Inferior parietal cortex (tissue), 1 donor: ENCODE measurements around the gene RRM2.
"Not testable (repeated sequence)": the region's sequence is repeated elsewhere in the genome, so short reads cannot be mapped to it uniquely, and the experiment has no call there.

Experiments
- DNase-seq: peaks from one replicate; pipeline ENCODE4 v3.0.0-alpha.2; 2016; ENCODE audit errors: extremely low spot score

Gene RRM2

GRCh38 chr2:10091182-10091888 is 31.2 kb upstream of the RRM2 start:
- no peak for DNase-seq

GRCh38 chr2:10091889-10092244 is 30.7 kb upstream of the RRM2 start:
- DNase-seq: not testable (repeated sequence)

DNA sequence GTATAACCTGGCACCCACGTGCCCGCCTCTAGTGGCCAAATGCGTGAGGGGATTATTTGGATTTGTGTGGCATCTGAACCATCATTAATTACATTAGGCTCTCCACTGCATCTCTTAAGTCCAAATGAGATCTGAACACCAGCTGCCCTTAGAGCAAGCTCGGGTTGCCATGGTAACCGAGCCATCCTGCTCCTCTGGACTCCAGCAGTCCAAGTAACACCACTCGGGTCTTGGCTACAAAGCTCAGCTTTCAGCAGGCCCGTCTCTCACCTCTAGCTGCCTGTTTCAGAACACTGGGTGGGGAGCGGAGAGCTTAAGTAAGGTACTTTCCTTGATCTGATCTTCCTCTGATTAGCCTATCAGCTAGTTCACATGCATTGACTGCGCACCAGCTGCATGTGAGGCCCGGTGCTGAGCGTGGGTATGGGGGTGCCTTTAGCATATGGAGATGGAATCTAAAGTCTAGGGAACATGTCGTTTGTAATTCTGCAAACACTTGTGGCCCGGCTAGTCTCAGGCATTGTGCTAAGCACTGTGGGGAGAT is 28.2 kb upstream of the RRM2 start:
- no peak for DNase-seq

DNA sequence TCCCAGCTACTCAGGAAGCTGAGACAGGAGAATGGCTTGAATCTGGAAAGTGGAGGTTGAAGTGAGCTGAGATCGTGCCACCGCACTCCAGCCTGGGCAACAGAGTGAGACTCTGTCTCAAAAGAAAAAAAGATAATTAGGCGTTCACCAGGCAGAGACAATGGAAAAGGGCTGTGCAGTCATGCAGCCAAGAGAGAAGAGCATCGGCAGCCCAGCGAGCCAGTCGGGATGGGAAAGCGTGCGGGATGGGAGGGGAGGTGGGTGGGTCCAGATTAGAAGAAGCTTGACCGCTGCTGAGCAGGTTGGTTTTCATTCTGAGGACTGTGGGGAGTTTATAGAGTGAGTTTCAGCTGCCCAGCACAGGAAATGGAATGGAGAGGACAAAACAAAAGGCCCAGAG is 27.4 kb upstream of the RRM2 start:
- DNase-seq: no peak

DNA sequence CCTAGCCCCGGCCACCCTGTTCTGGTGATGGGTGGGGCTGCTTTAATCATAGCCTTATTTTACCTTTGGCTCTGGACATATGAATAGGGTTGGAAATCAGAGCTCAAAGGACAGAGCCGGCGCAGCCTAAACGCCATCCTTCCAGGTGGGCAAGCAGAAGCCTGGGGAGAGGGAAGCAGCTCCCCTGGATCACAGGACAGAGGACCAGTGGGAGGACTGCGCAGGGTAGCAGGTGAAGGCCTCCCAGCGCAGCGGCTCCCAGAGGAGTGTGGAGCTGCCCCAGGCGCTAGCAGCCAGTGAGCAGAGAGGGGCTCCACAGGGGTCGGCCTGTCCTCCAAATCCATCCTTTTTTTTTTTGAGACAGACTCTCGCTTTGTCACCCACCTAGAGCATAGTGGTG is 25.9 kb upstream of the RRM2 start:
- DNase-seq: no peak

DNA sequence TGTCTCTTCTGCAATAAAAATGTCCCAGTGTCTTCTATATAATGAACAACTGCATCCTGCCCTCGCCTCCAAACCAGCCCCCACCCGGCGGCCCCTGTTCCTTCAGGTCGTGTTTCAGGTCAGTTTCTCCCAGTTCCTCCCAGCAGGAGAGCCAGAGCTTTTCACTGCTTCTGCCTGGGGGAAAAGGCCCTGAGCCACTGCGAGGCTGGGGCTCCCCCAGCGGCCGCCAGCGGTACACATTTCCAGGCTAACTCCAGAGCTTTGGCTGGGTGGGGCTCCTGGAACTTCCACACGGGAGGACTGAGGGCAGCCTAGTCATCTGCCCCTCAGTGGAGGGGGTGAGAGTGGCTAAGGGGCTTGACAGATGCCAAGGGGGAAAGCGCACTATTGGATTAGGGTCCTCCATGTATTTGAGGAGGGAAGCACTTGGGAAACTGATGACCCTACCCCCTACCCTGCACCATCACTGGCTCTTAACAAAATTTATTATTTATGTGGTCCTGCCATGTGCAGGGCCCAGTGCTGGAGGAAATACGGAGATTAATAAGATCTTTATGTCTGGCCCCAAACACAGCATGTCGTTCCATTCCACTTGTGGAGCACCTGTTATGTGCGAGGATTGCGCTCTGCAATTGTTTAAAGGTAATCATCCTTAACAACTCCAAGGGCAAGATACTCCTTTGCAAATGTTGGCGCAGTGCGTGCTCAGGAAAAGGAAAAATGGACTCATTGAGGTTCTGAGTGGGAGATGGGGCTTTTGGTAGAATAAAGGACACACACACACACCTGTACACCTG is 25.0 kb upstream of the RRM2 start:
- DNase-seq: peak; percentile 53

- DNase-seq: no peak
These were observed 21.0 kb upstream of the RRM2 start for GRCh38 chr2:10101491-10101890.

- no peak for DNase-seq
These were observed 19.4 kb upstream of the RRM2 start for GRCh38 chr2:10103179-10103578.

DNA sequence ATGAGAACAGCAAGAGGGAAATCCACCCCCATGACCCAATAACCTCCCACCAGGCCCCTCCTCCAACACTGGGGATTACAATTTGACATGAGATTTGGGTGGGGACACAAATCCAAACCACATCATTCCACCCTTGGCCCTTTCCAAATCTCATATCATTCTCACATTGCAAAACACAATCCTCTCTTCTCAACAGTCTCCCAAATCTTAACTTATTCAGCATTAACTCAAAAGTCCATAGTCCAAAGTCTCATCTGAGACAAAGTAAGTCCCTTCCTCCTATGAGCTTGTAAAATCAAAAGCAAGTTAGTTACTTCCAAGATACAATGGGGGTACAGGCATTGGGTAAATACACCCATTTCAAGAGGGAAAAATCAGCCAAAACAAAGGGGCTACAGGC is 17.6 kb upstream of the RRM2 start:
- DNase-seq: not testable (repeated sequence)

GRCh38 chr2:10109311-10109710 is 13.2 kb upstream of the RRM2 start:
- DNase-seq: no peak

- DNase-seq: no peak
These were observed 3.6 kb upstream of the RRM2 start for GRCh38 chr2:10119027-10119325.

- no peak for DNase-seq
These were observed 2.9 kb upstream of the RRM2 start for GRCh38 chr2:10119601-10120157.

DNA sequence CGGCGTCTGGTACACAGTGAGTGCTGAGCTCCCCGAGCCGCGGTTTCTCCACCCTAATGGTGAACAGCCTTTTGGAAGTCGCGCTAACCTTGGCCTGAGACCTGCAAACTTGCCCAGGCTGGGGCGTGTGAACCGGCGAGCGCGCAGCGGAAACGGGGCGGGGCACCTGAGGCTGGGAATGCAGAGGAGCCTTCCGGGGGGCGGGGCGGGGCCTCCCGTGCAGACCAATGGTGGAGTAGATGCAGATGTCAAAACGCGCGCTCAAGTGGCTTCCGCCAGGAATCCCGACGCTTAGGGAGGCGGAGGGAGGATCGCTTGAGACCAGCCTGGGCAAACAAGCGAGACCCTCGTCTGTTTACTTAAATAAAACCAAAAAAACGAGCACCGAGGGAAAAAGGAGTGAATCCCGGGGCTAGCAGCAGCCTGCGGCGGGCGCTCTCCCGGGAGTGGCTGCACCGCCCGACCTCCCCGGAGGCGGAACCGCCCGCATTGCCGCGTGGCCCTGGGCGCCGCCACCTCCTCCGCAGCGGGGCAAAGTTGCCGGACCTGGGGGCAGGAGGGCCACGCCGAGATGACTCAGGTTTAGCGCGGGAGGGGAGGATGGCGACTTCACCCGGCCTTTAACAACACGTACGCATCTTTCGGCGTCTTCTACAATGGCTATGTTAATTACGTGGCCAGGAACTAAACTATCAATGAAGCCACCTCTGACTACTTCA is 2.2 kb upstream of the RRM2 start:
- DNase-seq: peak; percentile 77

GRCh38 chr2:10120877-10121574 is 1.5 kb upstream of the RRM2 start:
- DNase-seq: no peak

- no peak for DNase-seq
These were observed 742 bp downstream of the RRM2 start for GRCh38 chr2:10123281-10123680.

GRCh38 chr2:10124538-10125045 is 2.1 kb downstream of the RRM2 start:
- DNase-seq: peak; percentile 83

DNA sequence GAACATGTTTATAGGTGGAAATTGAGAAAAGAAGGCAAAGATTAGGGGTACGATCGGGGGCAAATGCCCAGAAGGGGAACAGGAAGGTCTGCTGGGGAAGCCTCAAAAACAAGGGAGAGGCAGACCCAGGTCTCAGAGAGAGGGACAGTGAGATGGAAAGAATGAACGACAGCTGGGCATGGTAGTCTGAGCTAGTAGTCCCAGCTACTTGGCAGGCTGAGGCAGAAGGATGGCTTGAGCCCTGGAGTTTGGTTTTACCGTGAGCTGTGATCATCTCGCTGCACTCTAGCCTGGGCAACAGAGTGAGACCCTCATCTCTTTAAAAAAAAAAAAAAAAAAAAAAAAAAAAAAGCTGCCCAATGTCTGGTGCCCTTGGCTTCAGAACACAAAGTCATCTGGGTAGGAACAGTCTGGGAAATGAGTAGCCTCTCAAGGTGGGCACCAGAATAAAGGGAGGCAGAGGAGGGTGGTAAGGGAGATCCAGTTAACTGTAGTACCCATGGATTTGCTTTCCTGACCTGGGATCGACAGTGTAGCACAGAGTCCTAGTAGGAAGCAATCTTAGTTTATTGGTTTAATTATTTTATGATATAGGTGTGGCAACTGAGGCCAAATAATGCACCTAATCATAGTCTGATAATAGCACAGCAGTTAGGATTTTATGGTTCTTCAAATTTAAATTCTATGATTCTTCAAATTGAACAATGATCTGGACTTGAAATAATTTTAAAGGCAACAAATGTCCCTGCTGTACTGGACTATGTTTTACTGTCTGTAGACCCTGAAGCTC is 3.5 kb downstream of the RRM2 start:
- no peak for DNase-seq

DNA sequence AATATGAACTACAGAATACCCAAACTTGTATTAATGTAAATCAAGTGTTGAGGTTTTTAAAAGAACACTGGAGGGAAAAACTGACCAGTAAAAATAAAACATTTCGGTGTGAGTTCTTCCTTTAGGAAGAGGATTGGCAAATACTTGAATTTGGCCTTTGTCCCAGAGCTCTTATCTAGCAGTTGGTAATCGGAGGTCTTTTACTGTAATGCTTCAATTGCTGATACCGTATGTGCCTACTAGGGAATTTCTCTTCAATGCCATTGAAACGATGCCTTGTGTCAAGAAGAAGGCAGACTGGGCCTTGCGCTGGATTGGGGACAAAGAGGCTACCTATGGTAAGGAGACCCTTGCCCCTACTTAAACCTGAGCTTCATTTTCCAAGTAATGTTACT is 4.1 kb downstream of the RRM2 start:
- no peak for DNase-seq

- DNase-seq: no peak
These were observed 5.9 kb downstream of the RRM2 start for GRCh38 chr2:10128420-10128819.

DNA sequence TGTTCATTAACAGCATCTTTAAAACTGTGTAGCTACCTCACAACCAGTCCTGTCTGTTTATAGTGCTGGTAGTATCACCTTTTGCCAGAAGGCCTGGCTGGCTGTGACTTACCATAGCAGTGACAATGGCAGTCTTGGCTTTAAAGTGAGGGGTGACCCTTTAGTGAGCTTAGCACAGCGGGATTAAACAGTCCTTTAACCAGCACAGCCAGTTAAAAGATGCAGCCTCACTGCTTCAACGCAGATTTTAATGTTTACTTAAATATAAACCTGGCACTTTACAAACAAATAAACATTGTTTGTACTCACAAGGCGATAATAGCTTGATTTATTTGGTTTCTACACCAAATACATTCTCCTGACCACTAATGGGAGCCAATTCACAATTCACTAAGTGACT is 7.0 kb downstream of the RRM2 start:
- no peak for DNase-seq
